K562 (cell line): ENCODE measurements around the gene PYCR2. TPM values are rescaled to one million over a fixed set of nuclear protein-coding genes. Genes with fewer than 3 reads are reported as not detected.

Experiments
- MAZ ChIP-seq, 2 experiments: fragments of 450-650 bp in 1 of 2; sonication (generic) in 1 of 2; formaldehyde crosslinking; IDR thresholded peaks in 1 of 2; conservative IDR thresholded peaks in 1 of 2; 2 replicates each; pipeline versions ENCODE4 v1.4.0 to v1.5.0; 2020; ENCODE audit warnings: mild to moderate bottlenecking in 1 of 2, missing genetic modification reagents in 1 of 2
- polyA plus RNA-seq, 8 experiments: library from polyadenylated mRNA; depleted of rRNA in 4 of 8; stranded (reverse) in 5 of 8; unstranded in 3 of 8; fragments of >200 nt; fragmentation: Nextera tagmentation in 2 of 8; fragmentation: Illumina TruSeq in 1 of 8; extraction: Ambion mirVana in 2 of 8; extraction: Trizol in 1 of 8; gene quantifications; 2 replicates each; pipeline versions ENCODE4 v1.2.1 to v1.2.3, GENCODE V29; 2011 to 2014; ENCODE audit warnings: inconsistent platforms in 1 of 8, missing spikeins in 1 of 8
- total RNA-seq, 7 experiments: library from RNA; depleted of rRNA in 6 of 7; stranded (reverse); fragments of >200 nt in 6 of 7; fragmentation: Illumina TruSeq in 2 of 7; extraction: Trizol in 2 of 7; gene quantifications; 2 replicates each; pipeline versions ENCODE4 v1.2.1 to v1.2.3, GENCODE V29; 2011 to 2021; ENCODE audit warnings: low replicate concordance in 1 of 7
- TF ChIP-seq, protein P1 (sequence below), 2 experiments: fragments of 450-650 bp in 1 of 2; sonication (generic) in 1 of 2; formaldehyde crosslinking in 1 of 2; IDR thresholded peaks; 2 replicates each; pipeline versions ENCODE4 v1.7.1 to v1.9.0; 2016 to 2022; ENCODE audit warnings: inconsistent platforms in 1 of 2, mild to moderate bottlenecking in 1 of 2, missing genetic modification reagents in 1 of 2
- TF ChIP-seq, protein P2 (sequence below): fragments of 450-650 bp; IDR thresholded peaks from 2 replicates; pipeline ENCODE4 v1.6.1; 2016; ENCODE audit warnings: mild to moderate bottlenecking, moderate library complexity

PYCR2 gene
- total and polyA plus RNA-seq, 9 of the 15 experiments (the other 6 are each of a cell fraction or from before 2014, with no cell fraction given) = 5.5 to 219 (median 127) TPM

DNA sequence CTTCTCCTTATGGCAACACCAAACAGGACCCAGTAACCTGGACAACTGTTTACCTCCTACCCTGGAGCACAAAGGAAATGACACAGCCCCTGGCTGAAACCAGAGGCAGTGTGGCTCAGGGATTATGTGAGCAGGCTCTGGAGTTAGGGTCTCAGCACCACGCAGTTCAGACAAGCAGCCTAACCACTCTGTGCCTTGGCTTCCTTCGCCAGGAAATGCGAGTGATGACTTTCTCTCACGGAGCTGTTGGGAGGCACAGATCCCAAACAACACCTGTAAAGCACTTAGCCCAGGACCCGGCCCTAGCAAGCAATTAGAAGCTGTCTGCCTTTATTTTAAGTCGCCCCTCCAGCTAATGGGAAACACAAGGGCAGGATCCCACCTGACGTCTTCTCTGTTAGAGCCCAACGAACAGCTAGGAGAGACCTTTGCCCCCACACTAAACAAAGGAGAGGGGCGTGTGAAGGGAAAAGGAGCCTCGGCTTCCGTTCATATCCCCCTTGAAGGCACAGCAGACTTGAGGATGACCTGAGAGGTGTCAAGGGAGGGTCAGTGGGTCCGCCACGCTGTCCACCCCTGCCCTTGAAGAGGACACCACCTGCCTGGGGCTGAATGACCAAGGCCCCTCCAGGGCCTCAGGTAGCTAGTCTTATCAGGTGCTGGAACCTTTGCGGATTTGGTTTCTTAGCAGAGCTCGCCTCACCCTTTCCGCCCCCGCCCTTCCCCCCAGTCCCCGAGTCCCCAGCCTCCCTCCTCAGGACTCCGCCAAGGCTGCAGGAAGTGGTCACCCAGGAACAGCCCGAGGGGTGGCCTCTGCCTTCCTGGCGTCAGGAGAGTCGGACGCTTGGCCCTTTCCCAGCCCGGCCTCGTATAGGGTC is 42.7 kb downstream of the PYCR2 start (continued):
- TF ChIP-seq, protein P1, sequence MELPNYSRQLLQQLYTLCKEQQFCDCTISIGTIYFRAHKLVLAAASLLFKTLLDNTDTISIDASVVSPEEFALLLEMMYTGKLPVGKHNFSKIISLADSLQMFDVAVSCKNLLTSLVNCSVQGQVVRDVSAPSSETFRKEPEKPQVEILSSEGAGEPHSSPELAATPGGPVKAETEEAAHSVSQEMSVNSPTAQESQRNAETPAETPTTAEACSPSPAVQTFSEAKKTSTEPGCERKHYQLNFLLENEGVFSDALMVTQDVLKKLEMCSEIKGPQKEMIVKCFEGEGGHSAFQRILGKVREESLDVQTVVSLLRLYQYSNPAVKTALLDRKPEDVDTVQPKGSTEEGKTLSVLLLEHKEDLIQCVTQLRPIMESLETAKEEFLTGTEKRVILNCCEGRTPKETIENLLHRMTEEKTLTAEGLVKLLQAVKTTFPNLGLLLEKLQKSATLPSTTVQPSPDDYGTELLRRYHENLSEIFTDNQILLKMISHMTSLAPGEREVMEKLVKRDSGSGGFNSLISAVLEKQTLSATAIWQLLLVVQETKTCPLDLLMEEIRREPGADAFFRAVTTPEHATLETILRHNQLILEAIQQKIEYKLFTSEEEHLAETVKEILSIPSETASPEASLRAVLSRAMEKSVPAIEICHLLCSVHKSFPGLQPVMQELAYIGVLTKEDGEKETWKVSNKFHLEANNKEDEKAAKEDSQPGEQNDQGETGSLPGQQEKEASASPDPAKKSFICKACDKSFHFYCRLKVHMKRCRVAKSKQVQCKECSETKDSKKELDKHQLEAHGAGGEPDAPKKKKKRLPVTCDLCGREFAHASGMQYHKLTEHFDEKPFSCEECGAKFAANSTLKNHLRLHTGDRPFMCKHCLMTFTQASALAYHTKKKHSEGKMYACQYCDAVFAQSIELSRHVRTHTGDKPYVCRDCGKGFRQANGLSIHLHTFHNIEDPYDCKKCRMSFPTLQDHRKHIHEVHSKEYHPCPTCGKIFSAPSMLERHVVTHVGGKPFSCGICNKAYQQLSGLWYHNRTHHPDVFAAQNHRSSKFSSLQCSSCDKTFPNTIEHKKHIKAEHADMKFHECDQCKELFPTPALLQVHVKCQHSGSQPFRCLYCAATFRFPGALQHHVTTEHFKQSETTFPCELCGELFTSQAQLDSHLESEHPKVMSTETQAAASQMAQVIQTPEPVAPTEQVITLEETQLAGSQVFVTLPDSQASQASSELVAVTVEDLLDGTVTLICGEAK (IDR thresholded peaks at IDR 0.05) = peak; percentile 59; the same call in 1 of the 2 replicates
- TF ChIP-seq, protein P1 (CRISPR knock-in tag; IDR thresholded peaks at IDR 0.05) = no peak
- TF ChIP-seq, protein P2, sequence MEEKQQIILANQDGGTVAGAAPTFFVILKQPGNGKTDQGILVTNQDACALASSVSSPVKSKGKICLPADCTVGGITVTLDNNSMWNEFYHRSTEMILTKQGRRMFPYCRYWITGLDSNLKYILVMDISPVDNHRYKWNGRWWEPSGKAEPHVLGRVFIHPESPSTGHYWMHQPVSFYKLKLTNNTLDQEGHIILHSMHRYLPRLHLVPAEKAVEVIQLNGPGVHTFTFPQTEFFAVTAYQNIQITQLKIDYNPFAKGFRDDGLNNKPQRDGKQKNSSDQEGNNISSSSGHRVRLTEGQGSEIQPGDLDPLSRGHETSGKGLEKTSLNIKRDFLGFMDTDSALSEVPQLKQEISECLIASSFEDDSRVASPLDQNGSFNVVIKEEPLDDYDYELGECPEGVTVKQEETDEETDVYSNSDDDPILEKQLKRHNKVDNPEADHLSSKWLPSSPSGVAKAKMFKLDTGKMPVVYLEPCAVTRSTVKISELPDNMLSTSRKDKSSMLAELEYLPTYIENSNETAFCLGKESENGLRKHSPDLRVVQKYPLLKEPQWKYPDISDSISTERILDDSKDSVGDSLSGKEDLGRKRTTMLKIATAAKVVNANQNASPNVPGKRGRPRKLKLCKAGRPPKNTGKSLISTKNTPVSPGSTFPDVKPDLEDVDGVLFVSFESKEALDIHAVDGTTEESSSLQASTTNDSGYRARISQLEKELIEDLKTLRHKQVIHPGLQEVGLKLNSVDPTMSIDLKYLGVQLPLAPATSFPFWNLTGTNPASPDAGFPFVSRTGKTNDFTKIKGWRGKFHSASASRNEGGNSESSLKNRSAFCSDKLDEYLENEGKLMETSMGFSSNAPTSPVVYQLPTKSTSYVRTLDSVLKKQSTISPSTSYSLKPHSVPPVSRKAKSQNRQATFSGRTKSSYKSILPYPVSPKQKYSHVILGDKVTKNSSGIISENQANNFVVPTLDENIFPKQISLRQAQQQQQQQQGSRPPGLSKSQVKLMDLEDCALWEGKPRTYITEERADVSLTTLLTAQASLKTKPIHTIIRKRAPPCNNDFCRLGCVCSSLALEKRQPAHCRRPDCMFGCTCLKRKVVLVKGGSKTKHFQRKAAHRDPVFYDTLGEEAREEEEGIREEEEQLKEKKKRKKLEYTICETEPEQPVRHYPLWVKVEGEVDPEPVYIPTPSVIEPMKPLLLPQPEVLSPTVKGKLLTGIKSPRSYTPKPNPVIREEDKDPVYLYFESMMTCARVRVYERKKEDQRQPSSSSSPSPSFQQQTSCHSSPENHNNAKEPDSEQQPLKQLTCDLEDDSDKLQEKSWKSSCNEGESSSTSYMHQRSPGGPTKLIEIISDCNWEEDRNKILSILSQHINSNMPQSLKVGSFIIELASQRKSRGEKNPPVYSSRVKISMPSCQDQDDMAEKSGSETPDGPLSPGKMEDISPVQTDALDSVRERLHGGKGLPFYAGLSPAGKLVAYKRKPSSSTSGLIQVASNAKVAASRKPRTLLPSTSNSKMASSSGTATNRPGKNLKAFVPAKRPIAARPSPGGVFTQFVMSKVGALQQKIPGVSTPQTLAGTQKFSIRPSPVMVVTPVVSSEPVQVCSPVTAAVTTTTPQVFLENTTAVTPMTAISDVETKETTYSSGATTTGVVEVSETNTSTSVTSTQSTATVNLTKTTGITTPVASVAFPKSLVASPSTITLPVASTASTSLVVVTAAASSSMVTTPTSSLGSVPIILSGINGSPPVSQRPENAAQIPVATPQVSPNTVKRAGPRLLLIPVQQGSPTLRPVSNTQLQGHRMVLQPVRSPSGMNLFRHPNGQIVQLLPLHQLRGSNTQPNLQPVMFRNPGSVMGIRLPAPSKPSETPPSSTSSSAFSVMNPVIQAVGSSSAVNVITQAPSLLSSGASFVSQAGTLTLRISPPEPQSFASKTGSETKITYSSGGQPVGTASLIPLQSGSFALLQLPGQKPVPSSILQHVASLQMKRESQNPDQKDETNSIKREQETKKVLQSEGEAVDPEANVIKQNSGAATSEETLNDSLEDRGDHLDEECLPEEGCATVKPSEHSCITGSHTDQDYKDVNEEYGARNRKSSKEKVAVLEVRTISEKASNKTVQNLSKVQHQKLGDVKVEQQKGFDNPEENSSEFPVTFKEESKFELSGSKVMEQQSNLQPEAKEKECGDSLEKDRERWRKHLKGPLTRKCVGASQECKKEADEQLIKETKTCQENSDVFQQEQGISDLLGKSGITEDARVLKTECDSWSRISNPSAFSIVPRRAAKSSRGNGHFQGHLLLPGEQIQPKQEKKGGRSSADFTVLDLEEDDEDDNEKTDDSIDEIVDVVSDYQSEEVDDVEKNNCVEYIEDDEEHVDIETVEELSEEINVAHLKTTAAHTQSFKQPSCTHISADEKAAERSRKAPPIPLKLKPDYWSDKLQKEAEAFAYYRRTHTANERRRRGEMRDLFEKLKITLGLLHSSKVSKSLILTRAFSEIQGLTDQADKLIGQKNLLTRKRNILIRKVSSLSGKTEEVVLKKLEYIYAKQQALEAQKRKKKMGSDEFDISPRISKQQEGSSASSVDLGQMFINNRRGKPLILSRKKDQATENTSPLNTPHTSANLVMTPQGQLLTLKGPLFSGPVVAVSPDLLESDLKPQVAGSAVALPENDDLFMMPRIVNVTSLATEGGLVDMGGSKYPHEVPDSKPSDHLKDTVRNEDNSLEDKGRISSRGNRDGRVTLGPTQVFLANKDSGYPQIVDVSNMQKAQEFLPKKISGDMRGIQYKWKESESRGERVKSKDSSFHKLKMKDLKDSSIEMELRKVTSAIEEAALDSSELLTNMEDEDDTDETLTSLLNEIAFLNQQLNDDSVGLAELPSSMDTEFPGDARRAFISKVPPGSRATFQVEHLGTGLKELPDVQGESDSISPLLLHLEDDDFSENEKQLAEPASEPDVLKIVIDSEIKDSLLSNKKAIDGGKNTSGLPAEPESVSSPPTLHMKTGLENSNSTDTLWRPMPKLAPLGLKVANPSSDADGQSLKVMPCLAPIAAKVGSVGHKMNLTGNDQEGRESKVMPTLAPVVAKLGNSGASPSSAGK = peak; percentile 34; the same call in 1 of the 2 replicates
- 0 out of 4 replicates have a peak, but pooled peaks of 1 of the 2 experiments have one; percentile 4 for TF ChIP-seq MAZ (CRISPR knock-in tag; conservative IDR thresholded peaks at IDR 0.05 in 1 of 2, IDR thresholded peaks at IDR 0.05 in 1 of 2)
